NCI-H774 (cell line): ENCODE measurements around the gene GCGR.
A peak's percentile ranks its signal among the peaks of the same experiment; 100 is the strongest.

Source experiments
- DNase-seq: peaks from one replicate; lab custom pipeline; 2025; lab: John Stamatoyannopoulos, UW

The GCGR gene

DNA sequence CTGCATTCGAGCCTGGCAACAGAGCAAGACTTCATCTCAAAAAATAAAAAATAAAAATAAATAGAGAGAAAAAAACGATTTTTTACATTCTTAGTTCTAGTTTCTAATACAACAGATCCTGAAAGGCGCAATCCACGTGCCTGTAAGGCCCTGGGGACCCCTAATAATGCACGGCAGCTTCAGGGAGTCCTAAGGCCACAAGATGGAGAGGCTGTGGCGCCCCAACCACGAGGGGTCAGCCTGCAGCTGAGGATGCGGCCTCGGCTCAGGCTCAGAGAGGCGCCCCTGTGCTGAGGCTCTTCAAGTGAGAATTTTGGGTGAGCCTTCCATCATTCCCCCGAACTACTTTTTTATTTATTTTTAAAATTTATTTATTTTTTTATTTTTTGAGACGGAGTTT is 45.5 kb downstream of the GCGR start:
- no peak for DNase-seq

DNA sequence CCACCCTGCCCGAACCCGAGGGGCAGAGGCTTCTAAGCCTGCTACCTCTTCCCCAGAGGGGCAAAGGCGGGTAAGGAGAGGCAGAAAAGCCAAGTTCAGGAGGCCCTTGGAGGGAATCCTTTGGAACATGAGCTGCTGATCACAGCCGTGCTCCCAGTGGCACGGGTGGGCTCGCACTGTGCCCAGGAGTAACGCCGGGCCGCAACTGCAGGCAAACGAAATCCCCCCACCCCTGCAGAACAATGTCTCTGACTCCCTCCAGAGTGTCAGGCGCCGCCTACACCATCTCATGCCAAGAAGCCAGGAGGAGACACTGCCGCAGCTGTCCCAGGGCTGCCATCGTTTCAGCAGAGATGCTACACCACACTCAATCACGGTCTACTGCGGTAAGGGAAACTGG is 47.5 kb downstream of the GCGR start:
- no peak for DNase-seq

DNA sequence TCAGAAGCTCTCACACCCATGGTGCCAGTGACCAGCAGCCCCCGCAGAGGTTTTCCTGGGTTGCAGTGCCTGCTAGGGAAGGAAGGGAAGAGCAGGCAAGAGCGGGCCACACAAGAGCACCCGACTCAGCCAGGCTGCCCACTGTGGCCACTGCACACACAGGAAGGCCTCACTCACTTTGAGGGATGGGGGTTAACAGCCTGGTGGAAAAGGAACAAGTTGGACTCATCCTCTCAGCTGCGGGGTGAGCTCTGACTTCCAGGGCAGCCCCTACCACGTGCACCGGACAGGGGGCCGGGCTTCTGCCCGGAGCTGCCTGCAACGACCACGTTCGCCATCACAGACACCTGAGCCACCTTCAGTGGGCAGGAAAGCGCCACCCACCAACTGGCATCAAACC is 48.3 kb downstream of the GCGR start:
- no peak for DNase-seq

DNA sequence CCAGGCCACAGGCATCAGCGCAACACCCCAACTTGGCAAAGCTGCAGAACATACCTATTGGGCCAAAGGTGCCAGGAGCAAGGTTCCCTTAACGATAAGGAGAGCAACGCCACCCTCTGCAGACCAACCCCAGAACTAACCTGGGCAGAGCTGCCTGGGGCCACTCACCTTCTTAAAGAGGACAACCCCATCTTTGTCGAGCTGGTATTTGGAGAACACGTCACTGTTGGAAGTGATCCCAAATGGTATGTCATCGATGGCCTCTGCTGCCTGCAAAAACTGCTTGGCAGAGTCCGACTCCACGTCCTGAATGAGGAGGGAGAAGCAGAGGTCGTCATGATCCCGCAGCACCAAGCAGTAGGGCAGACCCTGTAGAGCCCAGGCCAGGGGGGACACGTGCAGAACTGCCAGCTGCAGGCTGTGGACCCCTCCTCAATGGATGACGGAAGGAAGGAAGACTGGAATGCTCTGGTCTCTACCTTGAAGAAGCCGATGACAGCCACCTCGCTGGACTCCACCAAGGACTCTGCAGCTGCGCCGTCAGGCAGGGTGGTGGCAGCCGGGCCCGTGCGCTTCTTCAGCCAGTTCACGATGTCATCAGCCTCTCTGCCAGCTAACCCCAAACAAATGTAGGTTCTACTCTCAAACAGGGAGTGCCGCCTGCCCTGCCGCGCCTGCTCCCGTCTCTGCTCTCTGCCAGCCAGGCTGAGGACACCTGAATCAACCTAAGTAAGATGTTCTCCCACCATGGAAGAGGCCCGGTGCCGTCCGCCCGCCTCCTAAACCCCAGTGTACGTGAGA is 51.2 kb downstream of the GCGR start:
- no peak for DNase-seq

DNA sequence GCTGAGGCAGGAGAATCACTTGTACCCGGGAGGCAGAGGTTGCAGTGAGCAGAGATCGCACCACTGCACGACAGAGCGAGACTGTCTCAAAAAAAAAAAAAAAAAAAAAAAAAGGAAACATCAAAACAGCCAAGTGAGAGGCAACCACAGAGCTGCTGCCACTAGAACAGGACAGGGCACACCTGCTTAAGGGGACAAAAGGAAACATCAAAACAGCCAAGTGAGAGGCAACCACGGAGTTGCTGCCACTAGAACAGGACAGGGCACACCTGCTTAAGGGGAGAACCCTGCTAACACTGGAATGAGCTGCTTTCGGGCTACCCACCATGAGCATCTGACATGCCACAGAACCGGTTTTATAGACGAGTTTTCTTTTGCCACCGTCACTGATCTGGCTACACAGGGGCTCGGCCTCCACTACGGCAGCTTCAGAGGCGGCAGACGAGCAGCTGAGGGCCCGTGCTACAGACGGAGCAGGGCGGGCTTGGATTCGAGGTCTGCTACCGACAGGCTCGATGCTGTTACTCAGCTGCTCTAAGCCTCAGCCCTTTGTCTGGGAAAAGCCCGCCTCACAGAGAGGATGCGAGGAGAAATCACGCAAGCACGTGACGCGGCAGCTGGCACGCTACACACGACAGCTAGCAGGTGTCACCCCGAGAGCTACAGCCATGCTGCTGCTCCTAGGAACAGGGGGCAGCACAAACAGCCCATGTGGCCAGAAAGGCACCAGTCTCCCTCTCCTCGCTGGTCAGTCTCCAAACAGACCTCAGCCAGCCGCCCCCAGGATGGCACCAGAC is 54.4 kb downstream of the GCGR start:
- DNase-seq: no peak

DNA sequence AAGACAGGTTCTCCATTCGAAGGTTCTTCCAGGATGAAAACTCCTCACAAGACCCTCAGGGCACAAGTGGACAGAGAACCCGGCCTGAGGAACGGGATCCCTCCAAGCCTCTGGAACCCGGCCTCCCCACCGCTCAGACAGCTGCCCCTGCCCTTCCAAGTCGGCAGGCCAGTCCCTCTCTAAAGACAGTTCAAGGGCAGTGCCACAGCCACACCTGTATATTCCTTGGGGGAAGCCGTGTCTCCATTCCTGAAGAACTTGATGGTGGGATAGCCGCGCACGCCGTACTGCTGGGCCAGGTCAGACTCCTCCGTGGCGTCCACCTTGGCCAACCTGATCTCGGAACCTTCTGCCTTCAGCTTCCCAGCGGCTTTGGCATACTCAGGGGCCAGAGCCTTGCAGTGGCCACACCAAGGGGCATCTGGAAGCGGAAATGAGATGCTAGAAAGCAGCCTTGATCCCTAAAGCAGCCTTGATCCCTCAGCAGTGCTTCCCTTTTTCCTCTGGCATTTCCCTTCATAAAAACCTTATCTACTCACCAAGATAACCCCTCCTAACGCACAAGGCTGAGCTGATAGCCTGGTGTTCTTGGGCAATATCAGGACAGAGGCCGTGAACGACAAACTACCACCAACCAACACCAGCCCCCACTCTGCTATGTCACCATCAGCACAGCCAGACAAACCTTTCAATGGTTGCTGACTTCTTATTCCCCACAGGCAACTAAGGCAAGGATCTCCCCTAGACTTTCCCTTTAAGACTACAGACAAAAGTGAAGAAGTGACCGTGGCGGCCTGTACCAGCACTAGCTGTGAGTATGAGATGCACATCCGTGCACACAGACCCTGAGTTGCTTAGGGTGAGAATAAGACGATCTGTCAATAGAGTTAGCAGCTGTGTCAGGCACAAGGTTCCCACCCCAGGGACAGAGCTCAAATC is 55.3 kb downstream of the GCGR start:
- DNase-seq: no peak

DNA sequence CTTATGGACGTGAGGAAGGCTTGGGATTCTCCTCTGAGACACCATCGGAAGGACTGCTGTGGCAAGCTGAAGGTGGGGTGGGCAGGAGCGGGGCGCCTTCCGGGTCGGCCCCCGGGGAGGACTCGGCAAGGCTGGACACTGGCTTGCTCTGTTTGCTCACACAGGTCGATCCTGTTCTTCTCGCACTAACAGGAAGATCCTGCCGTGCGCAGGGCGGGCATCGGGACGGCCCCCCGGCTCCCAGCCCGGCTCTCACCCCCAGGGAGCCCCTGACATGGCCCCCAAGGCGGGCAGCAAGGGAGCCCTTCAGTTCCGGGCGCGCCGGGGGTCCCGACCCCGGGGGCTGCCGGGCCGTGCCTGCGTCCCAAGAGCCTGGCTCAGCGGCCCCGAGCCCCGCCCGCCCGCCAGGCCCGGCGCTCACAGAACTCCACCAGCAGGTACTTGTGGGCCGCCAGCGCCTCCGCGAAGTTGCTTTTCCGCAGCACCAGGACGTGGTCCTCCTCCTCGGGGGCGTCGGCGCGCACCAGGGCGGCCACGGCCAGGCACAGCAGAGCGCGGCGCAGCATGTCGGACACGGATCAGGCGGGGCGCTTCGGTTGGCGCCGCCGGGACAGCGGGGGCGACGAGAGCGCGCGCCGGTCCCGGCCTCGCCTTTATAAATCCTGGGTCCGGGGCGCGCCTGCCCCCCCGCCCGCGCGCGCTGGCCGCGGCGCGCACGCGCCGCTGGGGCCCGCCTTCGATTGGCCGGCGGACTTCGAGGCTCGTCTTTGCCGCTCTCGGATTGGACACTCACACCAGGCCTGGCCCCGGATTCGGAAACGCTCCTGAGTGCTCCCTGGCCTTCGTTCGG is 56.2 kb downstream of the GCGR start, which contains the start of gene P4HB:
TSS of gene P4HB (minus strand) at position 630 of the 850 bp plus-strand sequence. CDS start at position 566, 64 bp downstream.
- no peak for DNase-seq

DNA sequence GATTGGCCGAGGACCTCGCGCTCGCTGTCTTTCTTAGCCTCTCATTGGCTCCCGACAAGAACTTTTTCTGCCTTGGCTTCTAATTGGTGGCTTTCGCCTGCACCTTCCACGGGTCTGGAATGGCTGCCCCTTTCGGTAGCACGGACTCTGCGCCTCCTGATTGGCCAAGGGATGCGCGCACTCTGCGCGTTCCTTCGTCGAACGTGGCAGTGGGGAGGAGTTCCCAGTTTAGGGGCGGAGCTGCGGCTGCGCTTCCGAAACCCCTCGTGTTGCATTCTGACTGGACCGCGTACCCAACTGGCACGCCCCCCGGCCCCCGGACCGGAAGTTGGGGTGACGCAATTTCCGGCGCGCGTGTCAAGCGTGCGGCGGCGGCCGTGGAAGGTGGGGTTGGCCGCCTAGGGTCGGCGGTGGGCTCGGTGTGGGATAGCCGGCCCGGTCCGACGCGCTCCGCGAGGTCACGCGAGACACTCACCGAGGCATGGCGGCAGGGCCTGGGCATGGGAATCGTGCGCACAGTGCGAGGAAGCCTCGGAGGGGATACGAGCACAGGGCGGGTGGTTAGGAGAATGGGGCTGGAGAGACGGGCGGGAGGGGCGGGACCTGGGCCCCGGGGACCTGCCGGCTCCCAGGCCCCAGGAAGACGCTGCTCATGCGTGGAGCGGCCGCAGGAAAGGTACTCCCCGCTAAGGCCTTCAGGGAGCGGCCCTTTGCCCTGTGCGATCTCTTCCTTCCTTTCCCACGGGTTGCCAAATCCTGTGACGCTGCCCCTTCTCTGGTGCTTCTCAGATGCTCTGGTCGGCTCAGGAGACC is 57.0 kb downstream of the GCGR start:
- DNase-seq: peak; percentile 100

DNA sequence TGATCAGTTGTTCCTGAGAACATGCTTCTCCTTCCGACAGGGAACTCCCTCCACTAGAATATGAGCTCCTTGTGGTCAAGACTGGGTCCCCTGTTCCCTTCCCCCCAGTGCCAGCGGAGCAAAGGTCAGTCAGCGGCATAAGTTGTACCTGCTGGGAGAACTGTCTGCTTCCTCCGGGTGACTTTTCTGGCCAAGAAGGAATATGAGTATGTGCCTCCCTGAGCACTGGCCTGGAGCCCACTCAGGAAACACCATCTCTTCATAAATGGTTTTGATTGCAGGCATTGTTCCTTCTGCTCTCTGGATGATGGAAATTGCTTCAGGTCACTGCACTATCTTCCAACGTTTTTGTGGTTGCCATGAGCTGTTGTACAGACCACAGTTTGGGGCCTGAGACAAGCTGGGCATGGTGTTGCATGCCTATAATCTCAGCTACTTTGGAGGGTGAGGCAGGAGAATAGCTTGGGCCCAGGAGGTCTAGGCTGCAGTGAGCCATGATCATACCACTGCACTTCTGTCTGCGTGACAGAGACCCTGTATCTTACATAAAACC is 59.2 kb downstream of the GCGR start:
- DNase-seq: no peak
